HG02943 (cell line): Measurements from ENCODE around the gene YTHDF2.

Experiments
- ATAC-seq: cut with Tn5 transposase; IDR thresholded peaks from one replicate; pipeline ENCODE4 v1.9.1; 2021; ENCODE audit warnings: mild to moderate bottlenecking, low read depth, moderate library complexity; ENCODE audit not compliant: unreplicated experiment

Gene YTHDF2

GRCh38 chr1:28796352-28797211 lies 59.8 kb downstream of the YTHDF2 start:
- no peak for ATAC-seq

- no peak for ATAC-seq
Observed at GRCh38 chr1:28800324-28800723, 63.6 kb downstream of the YTHDF2 start.

GRCh38 chr1:28801461-28801860 lies 64.7 kb downstream of the YTHDF2 start:
- ATAC-seq, result no peak

GRCh38 chr1:28803051-28803450 lies 66.3 kb downstream of the YTHDF2 start:
- ATAC-seq, result no peak

GRCh38 chr1:28803662-28804061 lies 66.9 kb downstream of the YTHDF2 start:
- ATAC-seq, result no peak

GRCh38 chr1:28804071-28804470 lies 67.3 kb downstream of the YTHDF2 start:
- ATAC-seq, result no peak

- no peak for ATAC-seq
Observed at GRCh38 chr1:28807046-28807445, 70.3 kb downstream of the YTHDF2 start.

GRCh38 chr1:28807986-28808385 lies 71.2 kb downstream of the YTHDF2 start:
- no peak for ATAC-seq

GRCh38 chr1:28811369-28811765 lies 74.6 kb downstream of the YTHDF2 start:
- ATAC-seq, result no peak

- ATAC-seq, result no peak
Observed at GRCh38 chr1:28811766-28812668, 75.3 kb downstream of the YTHDF2 start, which contains the start of gene OPRD1. OPRD1 (plus strand) TSS chr1:28812170; CDS start chr1:28812384, 214 bp downstream.

- ATAC-seq, result no peak
Observed at GRCh38 chr1:28812669-28813468, 76.1 kb downstream of the YTHDF2 start.

GRCh38 chr1:28813931-28814465 lies 77.3 kb downstream of the YTHDF2 start:
- ATAC-seq, result no peak

GRCh38 chr1:28815533-28816185 lies 78.9 kb downstream of the YTHDF2 start:
- ATAC-seq, result no peak

- ATAC-seq, result no peak
Observed at GRCh38 chr1:28817133-28817532, 80.4 kb downstream of the YTHDF2 start.

GRCh38 chr1:28819020-28819419 lies 82.3 kb downstream of the YTHDF2 start:
- ATAC-seq, result no peak
